Hippocampal formation (tissue), 2 donors: ENCODE results near the gene COX4I2.

Source experiments
- DNase-seq, 2 donors: peaks; one replicate each; lab custom pipeline; 2025; lab: John Stamatoyannopoulos, UW

COX4I2 gene

GRCh38 chr20:31677553-31678260 is 40.0 kb downstream of the COX4I2 start:
- DNase-seq = no peak

- no peak for DNase-seq
Observed at GRCh38 chr20:31678389-31679356, 41.0 kb downstream of the COX4I2 start.

- no peak for DNase-seq
Observed at GRCh38 chr20:31679357-31680285, 41.9 kb downstream of the COX4I2 start.

DNA sequence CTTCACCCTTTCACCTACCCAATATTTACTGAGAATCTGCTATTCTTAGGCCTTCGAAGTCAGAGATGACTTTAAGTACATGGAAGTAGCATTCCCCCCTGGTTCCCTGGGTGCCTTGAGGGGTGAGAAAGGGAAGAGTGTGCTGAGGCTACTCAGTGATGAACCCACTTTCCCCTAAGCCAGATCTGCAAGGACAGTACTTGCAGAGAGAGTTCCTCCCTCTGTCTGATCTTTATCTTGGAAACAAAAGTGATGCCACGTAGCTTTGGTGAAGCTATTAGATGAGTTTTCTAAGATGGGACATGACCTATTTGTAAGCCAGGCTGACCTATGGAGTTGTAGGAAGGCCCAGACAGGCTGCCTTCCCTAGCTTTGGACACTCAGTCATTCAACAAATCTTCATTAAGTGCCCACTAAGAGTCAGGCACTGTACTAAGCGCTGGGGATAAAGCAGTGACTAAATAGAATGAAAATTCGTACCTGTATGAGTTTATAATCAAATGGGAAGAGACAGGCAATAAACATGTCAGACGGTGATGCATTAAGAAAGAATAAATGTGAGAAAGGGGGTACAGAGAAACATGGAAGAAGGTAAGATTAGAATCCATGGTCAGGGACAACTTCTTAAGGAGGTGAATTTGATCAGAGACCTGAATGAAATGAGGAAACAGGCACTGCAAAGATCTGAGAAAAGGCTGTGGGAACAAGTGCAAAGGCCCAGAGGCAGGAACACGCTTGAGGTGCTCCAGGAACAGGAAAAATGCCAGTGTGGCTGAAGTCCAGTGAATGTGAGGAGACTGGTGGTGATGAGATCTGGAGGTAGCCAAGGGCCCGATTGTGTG is 42.8 kb downstream of the COX4I2 start:
- DNase-seq = no peak

DNA sequence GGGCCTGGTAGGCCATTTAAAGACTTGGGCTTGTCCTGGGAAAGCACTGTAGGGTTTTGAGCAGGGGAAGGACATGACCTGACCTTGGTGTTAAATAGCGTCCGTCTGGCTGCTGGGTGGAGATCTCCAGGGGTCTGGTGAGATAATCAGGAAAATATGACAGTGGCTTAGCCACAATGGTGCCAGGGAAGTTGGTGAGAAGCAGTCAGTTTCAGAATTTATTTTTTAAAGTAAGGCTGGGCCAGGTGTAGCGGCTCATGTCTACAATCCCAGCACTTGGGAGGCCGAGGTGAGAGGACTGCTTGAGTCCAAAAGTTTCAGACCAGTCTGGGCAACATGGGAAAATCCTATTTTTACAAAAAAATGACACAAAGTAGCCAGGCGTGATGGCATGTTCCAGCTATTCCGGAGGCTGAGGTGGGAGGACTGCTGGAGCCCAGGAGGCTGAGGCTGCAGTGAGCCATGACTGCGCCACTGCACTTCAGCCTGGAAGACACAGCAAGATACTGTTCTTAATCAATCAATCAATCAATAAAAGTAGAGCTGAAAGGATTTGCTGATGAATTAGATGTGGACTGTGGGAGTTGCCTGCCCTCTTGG is 43.5 kb downstream of the COX4I2 start:
- DNase-seq = no peak

DNA sequence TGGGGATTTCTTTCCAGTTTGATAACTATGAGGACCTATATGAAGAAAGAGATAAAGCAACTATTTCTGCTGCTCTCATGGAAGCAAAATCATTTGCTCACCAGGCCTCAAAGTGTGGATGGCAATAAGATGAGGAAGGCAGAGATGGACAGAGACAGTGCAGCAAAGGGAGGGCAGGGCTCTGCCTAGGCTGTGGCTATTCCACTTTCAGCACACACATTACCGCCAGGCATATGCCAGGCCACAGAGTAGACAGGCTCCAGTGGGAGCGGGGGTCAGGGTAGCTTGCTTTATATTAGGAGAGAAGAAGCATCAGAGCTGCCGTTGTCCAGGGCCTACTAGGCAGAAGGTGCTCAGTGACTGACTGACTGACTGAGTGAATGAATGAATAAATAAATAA is 44.1 kb downstream of the COX4I2 start:
- DNase-seq = no peak

GRCh38 chr20:31682352-31682751 is 44.6 kb downstream of the COX4I2 start:
- no peak for DNase-seq

- no peak for DNase-seq
Observed at GRCh38 chr20:31682927-31683326, 45.2 kb downstream of the COX4I2 start.

- no peak for DNase-seq
Observed at GRCh38 chr20:31684153-31685015, 46.7 kb downstream of the COX4I2 start.

- no peak for DNase-seq
Observed at GRCh38 chr20:31685853-31686643, 48.3 kb downstream of the COX4I2 start.

- no peak for DNase-seq
Observed at GRCh38 chr20:31687777-31688176, 50.1 kb downstream of the COX4I2 start.

GRCh38 chr20:31689141-31689540 is 51.4 kb downstream of the COX4I2 start:
- DNase-seq = no peak

DNA sequence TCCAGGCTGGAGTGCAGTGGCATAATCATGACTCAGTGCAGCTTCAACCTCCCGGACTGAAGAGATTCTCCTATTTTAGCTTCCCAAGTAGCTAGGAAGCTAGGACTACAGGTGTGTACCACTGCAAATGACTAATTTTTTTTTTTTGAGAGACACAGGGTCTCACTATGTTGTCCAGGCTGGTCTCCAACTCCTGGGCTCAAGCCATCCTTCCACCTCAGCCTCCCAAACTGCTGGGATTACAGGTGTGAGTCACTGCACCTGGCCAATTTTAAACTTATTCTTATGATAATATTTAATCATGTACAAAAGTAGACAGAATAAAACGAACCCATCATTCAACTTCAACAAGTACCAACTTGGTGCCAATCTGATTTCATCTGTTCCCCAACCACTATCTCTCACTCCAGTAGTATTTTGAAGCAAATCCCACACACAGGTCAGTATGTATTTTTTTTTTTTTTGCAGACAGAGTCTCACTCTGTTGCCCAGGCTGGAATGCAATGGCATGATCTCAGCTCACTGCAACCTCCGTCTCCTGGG is 52.5 kb downstream of the COX4I2 start:
- DNase-seq = no peak

- no peak for DNase-seq
Observed at GRCh38 chr20:31691646-31692275, 54.0 kb downstream of the COX4I2 start.

GRCh38 chr20:31693402-31693801 is 55.7 kb downstream of the COX4I2 start:
- DNase-seq = no peak

GRCh38 chr20:31693987-31694661 is 56.4 kb downstream of the COX4I2 start:
- no peak for DNase-seq
